Left ventricle myocardium inferior (tissue), 1 donor: Measurements from ENCODE around the gene ASCL3. TPM values are rescaled to one million over a fixed set of nuclear protein-coding genes. Genes with fewer than 3 reads are reported as not detected.

ENCODE experiments used
- DNase-seq: peaks from one replicate; pipeline ENCODE4 v3.0.0-alpha.2; 2020
- H3K27ac ChIP-seq: fragments of 200-600 bp; replicated peaks from 2 replicates; pipeline ENCODE4 v1.8.0; 2021
- H3K27me3 ChIP-seq: fragments of 200-600 bp; 2 replicates; pipeline ENCODE4 v1.8.0; 2021; ENCODE audit warnings: low read depth
- H3K36me3 ChIP-seq: fragments of 200-600 bp; 2 replicates; pipeline ENCODE4 v1.8.0; 2021
- H3K4me1 ChIP-seq: fragments of 200-600 bp; 2 replicates; pipeline ENCODE4 v1.8.0; 2021
- H3K4me3 ChIP-seq: fragments of 200-600 bp; 2 replicates; pipeline ENCODE4 v1.8.0; 2021; ENCODE audit warnings: mild to moderate bottlenecking, moderate library complexity
- H3K9me3 ChIP-seq: fragments of 200-600 bp; replicated peaks from 2 replicates; pipeline ENCODE4 v1.8.0; 2021
- intact Hi-C: fragments of 100-400 bp; cut with micrococcal nuclease; formaldehyde crosslinking; loops from one replicate; pipeline ENCODE4 v1.11.0; 2022
- total RNA-seq: library from RNA; stranded (reverse); fragmentation: NEBNext Ultra II Directional; extraction: Animal tissue kit (Norgen Biotek cat#: 25700); gene quantifications from one replicate; pipeline ENCODE4 v1.2.1, GENCODE V29; 2021
- TF ChIP-seq, protein P1 (sequence below): fragments of 200-600 bp; IDR thresholded peaks from 2 replicates; pipeline ENCODE4 v1.8.0; 2021; ENCODE audit warnings: antibody characterized with exemption, mild to moderate bottlenecking, borderline replicate concordance
- donor health status: DM: no; HTN: yes; CAD: no; lungs with severe emphysema.

The ASCL3 gene
- total RNA-seq, 1 donor from 2014 or later: not detected

DNA sequence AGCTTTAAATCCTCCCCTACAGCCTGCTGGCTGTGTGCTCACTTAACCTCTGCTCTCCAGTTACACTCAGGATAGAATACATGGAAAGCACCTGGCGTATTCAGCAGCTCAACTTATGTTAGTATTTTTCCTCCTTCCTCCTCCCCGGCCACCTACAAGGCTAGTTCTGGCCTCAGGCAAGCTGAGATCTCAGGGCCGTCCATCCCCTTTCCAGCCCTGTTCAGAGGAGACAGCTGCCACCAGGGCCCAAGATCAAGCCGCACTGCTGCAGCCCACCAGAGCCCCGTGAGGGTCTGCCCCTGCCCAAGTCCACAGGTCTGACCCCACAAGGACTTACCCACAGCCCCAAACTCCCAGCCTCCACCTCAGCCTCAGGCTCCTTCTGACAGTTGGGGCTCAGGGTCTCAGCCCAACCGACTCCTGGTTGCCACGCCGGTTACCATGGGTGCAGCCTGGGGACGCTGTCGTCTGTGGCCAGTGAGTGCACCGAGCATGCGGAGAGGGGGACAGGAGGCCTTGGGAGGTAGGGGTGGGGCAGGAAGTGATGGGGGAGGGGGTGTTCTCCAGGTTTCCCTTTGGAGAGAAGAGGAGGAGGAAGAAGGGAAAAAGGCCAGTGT, 10.1 kb downstream of the ASCL3 start, which contains the start of gene C11orf16:
Gene C11orf16 (minus strand): TSS at position 384 of the 617 bp plus-strand sequence. CDS start 639 bp downstream, outside the sequence.
- Histone ChIP-seq H3K4me3 (no peak within 1 kb of the TSS), H3K36me3 (no peaks in the 10 kb centered on the region), H3K9me3 (no peaks in the 10 kb centered on the region), H3K4me1 (no peaks in the 10 kb centered on the region), H3K27me3 (no peaks in the 10 kb centered on the region), H3K27ac (no peak within 1 kb of the TSS)
- TF ChIP-seq, protein P1, sequence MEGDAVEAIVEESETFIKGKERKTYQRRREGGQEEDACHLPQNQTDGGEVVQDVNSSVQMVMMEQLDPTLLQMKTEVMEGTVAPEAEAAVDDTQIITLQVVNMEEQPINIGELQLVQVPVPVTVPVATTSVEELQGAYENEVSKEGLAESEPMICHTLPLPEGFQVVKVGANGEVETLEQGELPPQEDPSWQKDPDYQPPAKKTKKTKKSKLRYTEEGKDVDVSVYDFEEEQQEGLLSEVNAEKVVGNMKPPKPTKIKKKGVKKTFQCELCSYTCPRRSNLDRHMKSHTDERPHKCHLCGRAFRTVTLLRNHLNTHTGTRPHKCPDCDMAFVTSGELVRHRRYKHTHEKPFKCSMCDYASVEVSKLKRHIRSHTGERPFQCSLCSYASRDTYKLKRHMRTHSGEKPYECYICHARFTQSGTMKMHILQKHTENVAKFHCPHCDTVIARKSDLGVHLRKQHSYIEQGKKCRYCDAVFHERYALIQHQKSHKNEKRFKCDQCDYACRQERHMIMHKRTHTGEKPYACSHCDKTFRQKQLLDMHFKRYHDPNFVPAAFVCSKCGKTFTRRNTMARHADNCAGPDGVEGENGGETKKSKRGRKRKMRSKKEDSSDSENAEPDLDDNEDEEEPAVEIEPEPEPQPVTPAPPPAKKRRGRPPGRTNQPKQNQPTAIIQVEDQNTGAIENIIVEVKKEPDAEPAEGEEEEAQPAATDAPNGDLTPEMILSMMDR: no peak
- intact Hi-C loops: no loop called here
- DNase-seq: no peak

DNA sequence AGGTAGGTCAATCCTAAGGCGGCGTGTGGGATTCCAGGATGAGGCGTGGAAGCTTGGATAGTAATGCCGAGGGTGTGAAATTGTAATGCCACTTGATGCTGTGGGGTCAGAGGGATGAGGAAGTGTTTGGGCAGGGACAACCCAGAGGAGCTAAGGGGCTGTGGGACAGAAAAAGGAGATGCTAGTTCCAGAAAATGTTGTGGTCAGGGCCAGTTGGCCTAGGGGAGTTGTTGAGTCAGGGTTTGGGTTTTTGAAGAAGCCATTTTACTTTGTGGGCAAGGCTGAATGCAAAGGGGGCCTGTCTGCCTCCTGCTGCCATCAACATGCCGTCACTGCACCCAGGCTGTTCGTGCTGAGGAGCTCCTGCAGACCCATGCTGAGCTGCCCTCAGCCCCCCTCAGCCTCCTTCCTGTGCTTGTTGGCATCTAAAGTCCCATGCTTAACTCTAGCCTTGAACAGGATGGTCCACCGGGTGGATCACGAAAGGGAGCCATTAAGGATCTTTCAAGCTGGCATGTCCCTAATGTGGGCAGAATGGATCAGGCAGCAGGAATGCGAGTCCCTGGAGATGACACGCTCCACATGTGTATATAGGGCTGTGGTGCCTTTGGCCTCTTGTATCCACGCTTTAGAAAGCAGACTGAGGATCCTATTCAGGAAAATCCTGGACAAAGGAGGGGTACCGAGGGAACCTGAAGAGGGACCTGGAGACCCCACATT, 12.2 kb downstream of the ASCL3 start:
- H3K9me3 ChIP-seq: no peaks in the 10 kb centered on the region
- H3K4me3 ChIP-seq: no peak overlapping the region
- no peak overlapping the region for H3K27ac ChIP-seq
- H3K27me3 ChIP-seq: no peaks in the 10 kb centered on the region
- DNase-seq: no peak
- intact Hi-C loops: no loop called here
- TF ChIP-seq, protein P1: no peak
- H3K4me1 ChIP-seq: no peaks in the 10 kb centered on the region
- peaks cover 1% of the 10 kb centered on the region for H3K36me3 ChIP-seq

DNA sequence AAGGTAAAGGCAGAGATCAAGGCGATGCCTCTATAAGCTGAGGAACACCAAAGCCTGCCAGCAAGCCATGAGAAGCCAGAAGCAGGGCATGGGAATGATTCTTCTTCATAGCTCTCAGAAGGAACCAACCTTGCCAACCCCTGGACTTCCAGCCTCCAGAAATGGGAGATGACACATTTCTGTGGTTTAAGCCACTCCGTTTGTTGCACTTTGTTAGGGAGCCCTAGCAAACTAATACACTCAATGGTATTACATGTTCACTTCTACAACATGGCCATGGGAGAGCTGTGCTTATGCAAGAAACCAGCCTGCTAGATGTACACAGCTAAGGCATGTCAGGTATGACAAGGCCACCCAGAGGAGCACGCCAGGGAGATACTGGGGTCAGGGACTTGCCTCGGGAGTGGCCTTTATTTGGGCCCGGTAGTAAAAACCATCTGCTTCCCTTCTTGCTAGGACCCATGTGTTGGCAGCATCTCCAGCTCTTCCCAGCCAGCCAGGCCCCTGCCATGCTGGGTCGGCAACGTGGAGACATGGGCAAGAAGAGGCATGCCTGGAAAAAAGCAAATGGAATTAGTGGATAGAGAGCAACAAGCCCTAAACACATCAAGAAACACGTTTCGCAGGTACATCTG, 13.7 kb downstream of the ASCL3 start:
- Histone ChIP-seq H3K4me3 (no peak overlapping the region), H3K4me1 (no peaks in the 10 kb centered on the region), H3K27ac (no peak overlapping the region), H3K9me3 (no peaks in the 10 kb centered on the region), H3K27me3 (no peaks in the 10 kb centered on the region), H3K36me3 (peaks cover 12% of the 10 kb centered on the region)
- TF ChIP-seq, protein P1: no peak
- intact Hi-C loops: no loop called here
- no peak for DNase-seq

DNA sequence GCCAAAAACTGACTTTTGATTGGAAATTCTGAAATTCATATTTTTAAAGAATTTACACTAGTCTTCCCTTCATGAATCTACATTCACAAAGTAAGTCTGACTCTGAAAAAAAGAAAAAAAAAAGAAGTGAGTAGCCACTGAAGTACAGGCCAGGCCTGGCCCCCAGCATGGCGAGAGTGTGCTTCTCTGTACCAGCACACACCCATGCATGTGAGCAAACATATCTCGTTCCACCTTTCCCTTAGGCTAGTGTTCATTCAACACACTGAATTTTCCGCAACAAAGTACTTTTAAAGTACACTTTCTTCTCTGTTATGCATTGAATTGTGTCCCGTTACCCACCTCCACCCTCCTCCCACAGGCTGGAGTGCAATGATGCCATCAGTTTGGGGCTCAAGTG, 14.6 kb downstream of the ASCL3 start:
- no peak overlapping the region for H3K27ac ChIP-seq
- no peak for DNase-seq
- H3K4me3 ChIP-seq: no peak overlapping the region
- TF ChIP-seq, protein P1: no peak
- H3K36me3 ChIP-seq: peaks cover 12% of the 10 kb centered on the region
- intact Hi-C loops: no loop called here
- H3K9me3 ChIP-seq: no peaks in the 10 kb centered on the region
- no peaks in the 10 kb centered on the region for H3K27me3 ChIP-seq
- no peaks in the 10 kb centered on the region for H3K4me1 ChIP-seq

DNA sequence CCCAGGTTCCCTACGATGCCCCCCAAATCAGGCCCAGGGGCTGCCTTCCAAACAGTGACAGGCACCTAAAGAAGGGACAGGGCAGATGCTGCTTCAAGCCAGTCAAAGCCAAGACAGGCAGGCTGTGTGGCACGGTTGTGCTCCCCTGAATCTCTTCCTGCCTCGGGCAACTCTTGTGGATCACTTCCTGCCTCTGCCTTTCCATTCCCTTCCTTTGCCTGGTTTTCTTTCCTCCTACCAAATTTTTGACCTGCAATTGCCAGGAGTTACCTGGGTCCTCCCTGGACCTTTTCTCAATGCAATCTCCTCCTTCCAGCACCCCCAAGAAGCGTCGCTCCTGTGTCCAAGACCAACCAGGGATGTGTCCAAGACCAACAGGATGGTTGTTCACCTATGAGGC, 15.6 kb downstream of the ASCL3 start:
- Histone ChIP-seq H3K9me3 (no peaks in the 10 kb centered on the region), H3K4me1 (no peaks in the 10 kb centered on the region), H3K4me3 (no peak overlapping the region), H3K27me3 (no peaks in the 10 kb centered on the region), H3K27ac (no peak overlapping the region), H3K36me3 (peaks cover 21% of the 10 kb centered on the region)
- no peak for DNase-seq
- intact Hi-C loops: no loop called here
- TF ChIP-seq, protein P1: no peak
